ENCODE data around the gene SGMS2.

Gene SGMS2

GRCh38 chr4:107956011-107956410, 131.3 kb downstream of the SGMS2 start:
- no peak for DNase-seq
- Histone ChIP-seq H3K9me3 (ENCODE audit: control insufficient read depth, low read length) (no peaks in the 10 kb centered on the region), H3K4me1 (ENCODE audit: control insufficient read depth, insufficient read depth, low read length, poor library complexity, severe bottlenecking) (no peaks in the 10 kb centered on the region), H3K36me3 (ENCODE audit: control insufficient read depth, insufficient read depth, low read length) (no peaks in the 10 kb centered on the region), H3K27me3 (replicated peaks; ENCODE audit: control insufficient read depth, insufficient read depth, low read length, poor library complexity, severe bottlenecking) (no peaks in the 10 kb centered on the region), H3K4me3 (ENCODE audit: insufficient read depth, low read depth, low read length, poor library complexity, severe bottlenecking) (no peak overlapping the region), H3K27ac (ENCODE audit: insufficient read depth, low read length, poor library complexity, severe bottlenecking) (no peak overlapping the region)

Data from effector memory CD4-positive, alpha-beta T cell (primary cell).